ENCODE results near the gene NAPSA.

DNA sequence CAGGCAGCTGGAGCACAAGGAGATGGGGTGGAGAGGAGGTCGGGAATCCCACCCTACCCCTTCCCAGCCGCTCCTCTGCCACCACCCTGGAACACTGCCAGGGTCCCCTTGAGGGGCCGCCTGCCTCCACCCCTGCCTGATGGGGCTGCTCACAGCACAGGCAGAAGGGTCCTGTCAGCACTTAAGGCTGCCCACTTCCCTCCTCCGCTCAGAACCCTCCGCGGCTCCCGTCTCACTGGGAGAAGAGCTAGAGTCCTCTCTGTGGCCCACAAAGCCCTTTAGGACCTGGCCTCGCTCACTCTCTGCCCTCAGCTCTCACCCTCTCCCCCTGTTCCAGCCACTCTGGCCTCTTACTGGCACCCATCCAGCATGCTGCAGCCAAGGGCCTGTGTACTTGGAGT, 15.3 kb upstream of the NAPSA start:
- no peak for TF ChIP-seq CTCF (IDR thresholded peaks at IDR 0.05)
- no peak for TF ChIP-seq POLR2AphosphoS5 (IDR thresholded peaks at IDR 0.05)

All from transverse colon (tissue), 4 donors.